Fibroblast of mammary gland (primary cell): ENCODE results near the gene INHBE.
"Not testable (repeated sequence)": the region's sequence is repeated elsewhere in the genome, so short reads cannot be mapped to it uniquely, and the experiment has no call there.

Experiments
- DNase-seq: peaks from one replicate; pipeline ENCODE4 v3.0.0-alpha.2; 2010; ENCODE audit warnings: low read depth
- H3K4me3 ChIP-seq: 2 replicates; pipeline ENCODE4 v1.5.1; 2011; ENCODE audit warnings: low read depth, mild to moderate bottlenecking, low read length, moderate library complexity; ENCODE audit not compliant: control insufficient read depth
- TF ChIP-seq, protein P1 (sequence below): conservative IDR thresholded peaks from 2 replicates; pipeline ENCODE4 v1.5.1; 2011; ENCODE audit warnings: low read depth, low read length, inconsistent platforms; ENCODE audit not compliant: control insufficient read depth, insufficient read depth

Gene INHBE

DNA sequence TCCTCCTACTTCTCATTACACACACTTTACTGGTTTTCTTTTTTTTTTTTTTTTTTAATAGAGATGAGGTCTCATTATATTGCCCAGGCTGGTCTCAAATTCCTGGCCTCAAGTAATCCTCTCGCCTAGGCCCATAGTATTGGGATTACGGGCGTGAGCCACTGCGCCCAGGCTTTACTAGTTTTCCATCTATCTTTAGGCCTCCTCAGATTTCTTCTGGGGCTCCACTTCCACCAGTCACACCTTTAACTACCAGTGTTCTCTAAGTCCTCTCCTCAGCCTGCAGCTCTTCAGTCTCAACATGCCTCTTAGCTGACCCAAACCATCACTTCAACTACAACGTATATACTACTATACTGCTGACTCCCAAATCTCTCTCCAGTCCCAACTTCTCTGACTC lies 34.6 kb upstream of the INHBE start:
- no peak for DNase-seq
- H3K4me3 ChIP-seq, result no peak overlapping the region
- TF ChIP-seq, protein P1, sequence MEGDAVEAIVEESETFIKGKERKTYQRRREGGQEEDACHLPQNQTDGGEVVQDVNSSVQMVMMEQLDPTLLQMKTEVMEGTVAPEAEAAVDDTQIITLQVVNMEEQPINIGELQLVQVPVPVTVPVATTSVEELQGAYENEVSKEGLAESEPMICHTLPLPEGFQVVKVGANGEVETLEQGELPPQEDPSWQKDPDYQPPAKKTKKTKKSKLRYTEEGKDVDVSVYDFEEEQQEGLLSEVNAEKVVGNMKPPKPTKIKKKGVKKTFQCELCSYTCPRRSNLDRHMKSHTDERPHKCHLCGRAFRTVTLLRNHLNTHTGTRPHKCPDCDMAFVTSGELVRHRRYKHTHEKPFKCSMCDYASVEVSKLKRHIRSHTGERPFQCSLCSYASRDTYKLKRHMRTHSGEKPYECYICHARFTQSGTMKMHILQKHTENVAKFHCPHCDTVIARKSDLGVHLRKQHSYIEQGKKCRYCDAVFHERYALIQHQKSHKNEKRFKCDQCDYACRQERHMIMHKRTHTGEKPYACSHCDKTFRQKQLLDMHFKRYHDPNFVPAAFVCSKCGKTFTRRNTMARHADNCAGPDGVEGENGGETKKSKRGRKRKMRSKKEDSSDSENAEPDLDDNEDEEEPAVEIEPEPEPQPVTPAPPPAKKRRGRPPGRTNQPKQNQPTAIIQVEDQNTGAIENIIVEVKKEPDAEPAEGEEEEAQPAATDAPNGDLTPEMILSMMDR, result no peak

DNA sequence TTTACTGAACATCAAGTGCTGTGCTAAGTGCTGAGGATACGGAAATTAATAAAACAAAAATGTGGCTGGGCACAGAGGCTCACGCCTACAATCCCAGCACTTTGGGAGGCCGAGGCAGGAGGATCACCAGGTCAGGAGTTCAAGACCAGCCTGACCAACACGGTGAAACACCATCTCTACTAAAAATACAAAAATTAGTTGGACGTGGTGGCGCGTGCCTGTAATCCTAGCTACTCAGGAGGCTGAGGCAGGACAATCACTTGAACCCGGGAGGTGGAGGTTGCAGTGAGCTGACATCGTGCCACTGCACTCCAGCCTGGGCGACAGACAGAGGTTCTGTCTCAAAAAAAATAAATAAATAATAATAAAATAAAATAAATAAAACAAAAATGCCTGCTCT lies 28.2 kb upstream of the INHBE start:
- H3K4me3 ChIP-seq, DNase-seq: not testable (repeated sequence)

DNA sequence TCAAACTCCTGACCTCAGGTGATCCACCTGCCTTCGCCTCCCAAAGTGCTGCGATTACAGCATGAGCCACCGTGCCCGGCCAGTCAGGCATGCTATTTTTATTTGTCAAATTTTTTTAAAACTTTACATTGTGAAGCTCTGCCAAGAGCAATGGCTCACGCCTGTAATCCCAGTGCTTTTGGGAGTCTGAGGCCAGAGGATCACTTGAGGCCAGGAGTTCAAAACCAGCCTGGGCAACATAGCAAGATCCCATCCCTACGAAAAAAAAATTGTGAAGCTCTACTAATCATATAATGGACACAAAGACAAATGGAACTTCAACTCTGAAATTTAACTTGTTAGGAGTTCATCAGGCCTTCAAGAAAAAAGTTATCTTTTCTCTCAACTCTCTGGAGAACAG lies 26.1 kb upstream of the INHBE start:
- TF ChIP-seq, protein P1, result no peak
- H3K4me3 ChIP-seq, result no peak overlapping the region
- DNase-seq, result no peak

DNA sequence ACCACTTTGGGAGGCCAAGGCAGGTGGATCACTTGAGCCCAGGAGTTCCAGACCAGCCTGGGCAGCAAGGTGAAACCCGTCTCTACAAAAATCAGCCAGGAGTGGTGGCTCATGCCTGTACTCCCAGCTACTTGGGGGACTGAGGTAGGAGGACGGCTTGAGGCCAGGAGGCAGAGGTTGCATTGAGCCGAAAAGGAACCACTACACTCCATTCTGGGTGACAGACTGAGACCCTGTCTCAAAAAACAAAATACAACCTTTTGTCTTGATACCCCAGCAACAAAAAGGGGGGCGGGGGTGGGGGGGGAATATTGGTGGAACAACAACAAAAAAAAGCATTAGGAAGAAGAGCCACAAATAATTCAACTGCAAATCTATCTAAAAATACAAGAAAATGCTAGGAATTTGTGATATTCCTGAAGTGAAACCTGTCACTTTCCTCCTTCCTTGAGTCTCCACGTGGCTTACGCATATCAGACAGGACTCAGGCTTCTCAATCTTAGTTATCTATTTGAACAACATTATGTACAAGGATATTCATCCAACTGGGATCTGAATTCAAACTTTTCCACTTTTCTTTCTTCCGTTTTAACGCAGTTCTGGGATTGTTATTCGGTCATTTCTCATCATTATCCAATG lies 25.5 kb upstream of the INHBE start:
- peak overlapping the region; percentile 53 for H3K4me3 ChIP-seq
- TF ChIP-seq, protein P1, result no peak
- DNase-seq, result peak; percentile 20

DNA sequence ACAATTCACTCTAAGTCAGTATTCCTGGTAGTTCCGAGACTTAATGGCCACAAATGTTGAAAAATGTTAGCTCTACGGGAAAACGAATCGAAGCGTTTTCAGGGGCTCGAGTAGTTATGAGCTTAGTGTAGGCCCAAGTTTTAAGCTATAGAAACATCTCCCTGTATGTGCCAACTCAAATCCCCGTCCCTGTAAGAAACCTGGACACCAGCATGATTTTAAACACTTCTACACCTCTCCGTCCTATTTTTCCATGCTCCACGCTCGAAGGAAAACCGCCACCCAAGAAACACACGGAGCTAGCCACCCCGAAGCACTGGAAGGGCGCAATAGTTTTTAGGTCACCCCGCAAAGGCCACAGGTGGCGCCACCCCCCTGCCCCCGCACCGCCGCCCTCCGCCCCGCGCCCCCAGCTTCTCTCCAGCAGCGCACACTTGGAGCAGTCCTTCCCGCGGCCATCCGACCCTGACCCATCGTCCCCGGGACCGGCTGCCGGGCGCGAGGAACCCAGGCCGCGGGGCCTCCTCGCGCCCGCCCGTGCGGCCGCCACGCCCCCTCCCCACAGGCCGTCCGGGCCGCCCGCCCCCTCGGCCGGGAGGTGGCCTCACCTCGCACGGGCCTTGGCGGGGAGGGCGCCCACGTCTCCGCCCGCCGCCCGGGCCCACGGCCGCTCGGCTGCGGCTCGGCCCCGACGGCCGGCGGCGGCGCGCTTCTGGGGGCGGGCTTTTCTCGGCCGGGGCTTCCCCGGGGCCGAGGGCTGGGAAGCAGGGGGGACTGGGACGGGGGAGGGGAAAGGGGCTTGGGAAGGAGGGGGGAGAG lies 24.8 kb upstream of the INHBE start:
- TF ChIP-seq, protein P1, result no peak
- peak overlapping the region; percentile 53 for H3K4me3 ChIP-seq
- peak; percentile 26 for DNase-seq

DNA sequence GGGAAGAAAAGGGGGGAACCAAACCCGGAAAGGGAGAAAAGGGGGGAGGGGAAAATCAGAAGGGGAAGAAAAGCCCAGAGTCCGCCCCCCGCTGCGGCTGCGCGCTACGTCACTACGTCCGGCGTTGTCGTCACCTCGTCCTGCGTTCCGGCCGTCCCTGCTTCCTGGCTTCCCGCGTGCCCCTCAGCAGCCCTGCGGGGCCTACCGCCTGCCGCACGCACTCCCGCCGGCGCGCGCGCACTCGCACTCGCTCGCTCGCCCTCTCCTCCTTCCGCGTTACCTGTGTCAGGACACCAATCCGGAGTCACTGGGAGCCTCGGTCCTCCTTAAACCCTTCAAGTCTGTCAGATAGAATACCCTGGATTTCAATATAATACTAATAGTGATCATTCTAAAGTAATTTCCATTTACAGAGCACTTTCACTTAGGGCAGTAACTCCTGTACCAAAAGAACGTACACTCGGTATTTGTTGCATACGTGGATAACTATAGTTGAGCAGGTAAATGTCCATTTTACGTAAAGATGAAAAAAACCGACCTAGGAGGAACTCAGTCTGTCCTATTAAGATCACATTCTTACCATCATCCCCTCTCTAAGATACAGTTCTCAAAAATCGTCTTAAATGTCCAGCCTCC lies 24.1 kb upstream of the INHBE start, which contains the start of gene R3HDM2:
Gene R3HDM2, minus strand, starts transcription at position 113 of the 636 bp plus-strand sequence. CDS start 120,615 bp downstream, outside the sequence.
- TF ChIP-seq, protein P1, result no peak
- peak within 1 kb of the TSS; percentile 53 for H3K4me3 ChIP-seq
- DNase-seq, result peak; percentile 93
